Right hindlimb (tissue), 1 donor: ENCODE results near the gene HS6ST1.
A peak's percentile ranks its signal among the peaks of the same experiment; 100 is the strongest.

ENCODE experiments used
- DNase-seq: peaks from one replicate; pipeline ENCODE4 v3.0.0-alpha.2; 2018

Gene HS6ST1

GRCh38 chr2:128318776-128319464, at the start of gene HS6ST1:
TSS of gene HS6ST1 (minus strand) at chr2:128318868. CDS start at chr2:128318563, 305 bp downstream.
- peak; percentile 92 for DNase-seq

- no peak for DNase-seq
Measured at GRCh38 chr2:128367601-128368359, 49.1 kb upstream of the HS6ST1 start.

- no peak for DNase-seq
Measured at GRCh38 chr2:128366713-128367511, 48.2 kb upstream of the HS6ST1 start.

- DNase-seq = no peak
Measured at GRCh38 chr2:128365217-128365905, 46.7 kb upstream of the HS6ST1 start.

GRCh38 chr2:128364441-128364911, 45.8 kb upstream of the HS6ST1 start:
- no peak for DNase-seq

- no peak for DNase-seq
Measured at GRCh38 chr2:128363934-128364361, 45.3 kb upstream of the HS6ST1 start.

GRCh38 chr2:128362889-128363228, 44.2 kb upstream of the HS6ST1 start:
- peak; percentile 68 for DNase-seq

GRCh38 chr2:128362176-128362888, 43.7 kb upstream of the HS6ST1 start:
- no peak for DNase-seq

- no peak for DNase-seq
Measured at GRCh38 chr2:128361376-128362131, 42.9 kb upstream of the HS6ST1 start.

- DNase-seq = no peak
Measured at GRCh38 chr2:128360711-128361110, 42.0 kb upstream of the HS6ST1 start.

GRCh38 chr2:128359841-128360240, 41.2 kb upstream of the HS6ST1 start:
- DNase-seq = no peak

GRCh38 chr2:128358941-128359731, 40.5 kb upstream of the HS6ST1 start:
- no peak for DNase-seq

- no peak for DNase-seq
Measured at GRCh38 chr2:128357506-128358370, 39.1 kb upstream of the HS6ST1 start.

GRCh38 chr2:128356127-128356526, 37.5 kb upstream of the HS6ST1 start:
- no peak for DNase-seq

- DNase-seq = no peak
Measured at GRCh38 chr2:128354726-128355470, 36.2 kb upstream of the HS6ST1 start.

GRCh38 chr2:128354161-128354560, 35.5 kb upstream of the HS6ST1 start:
- no peak for DNase-seq

GRCh38 chr2:128350736-128351135, 32.1 kb upstream of the HS6ST1 start:
- no peak for DNase-seq

- DNase-seq = no peak
Measured at GRCh38 chr2:128348701-128349100, 30.0 kb upstream of the HS6ST1 start.
